Measurements from ENCODE around the gene C6. TPM values are rescaled to one million over a fixed set of nuclear protein-coding genes. Genes with fewer than 3 reads are reported as not detected.

C6 gene
- total RNA-seq, 1 experiment from 2014 or later = not detected

- no peaks in the 10 kb centered on the region for H3K27me3 ChIP-seq (ENCODE audit: insufficient read depth, low read length)
- Mint-ChIP-seq H3K27ac (no peak overlapping the region), H3K9me3 (no peaks in the 10 kb centered on the region), H3K27me3 (ENCODE audit: low read depth) (no peaks in the 10 kb centered on the region), H3K4me1 (no peaks in the 10 kb centered on the region), H3K36me3 (ENCODE audit: insufficient read depth in 1 of 3, low read depth in 3 of 3) (no peaks in the 10 kb centered on the region), H3K4me3 (no peak overlapping the region)
- WGBS (ENCODE audit: extremely low coverage, insufficient read length, low lambda C conversion rate) = no CpG with 5 or more reads among the region's 4 CpGs
- no peaks in the 10 kb centered on the region for H3K79me1 ChIP-seq (ENCODE audit: insufficient read depth, low read depth, low read length, poor library complexity, severe bottlenecking)
- H2AFZ ChIP-seq (ENCODE audit: low read length) = no peak overlapping the region
- H2BK120ac ChIP-seq (ENCODE audit: low read depth, low read length, poor library complexity, severe bottlenecking) = no peak overlapping the region
- no peaks in the 10 kb centered on the region for H3K23me2 ChIP-seq (ENCODE audit: insufficient read length, low read depth, low read length, poor library complexity, severe bottlenecking)
- no peak overlapping the region for H3K56ac ChIP-seq (ENCODE audit: insufficient read length, low read depth, low read length)
- no peak overlapping the region for H3K27ac ChIP-seq (ENCODE audit: insufficient read length, low read depth, low read length)
- H4K91ac ChIP-seq (ENCODE audit: insufficient read length, low read depth, low read length) = no peak overlapping the region
- H3K9me3 ChIP-seq (ENCODE audit: control insufficient read depth, low read depth, low read length) = no peaks in the 10 kb centered on the region
- H2BK15ac ChIP-seq (ENCODE audit: low read depth, low read length) = no peak overlapping the region
- no peak overlapping the region for H3K4ac ChIP-seq (ENCODE audit: low read depth, low read length)
- no peak for DNase-seq
- no peak overlapping the region for H4K8ac ChIP-seq (replicated peaks; ENCODE audit: insufficient read length, low read depth, low read length)
- no peak overlapping the region for H2AK5ac ChIP-seq (ENCODE audit: insufficient read length, low read length)
- no peak overlapping the region for H2BK12ac ChIP-seq (ENCODE audit: insufficient read length, low read depth, low read length)
- no peak for TF ChIP-seq CTCF (conservative IDR thresholded peaks at IDR 0.05)
- H3K79me2 ChIP-seq (ENCODE audit: insufficient read depth, low read length) = no peaks in the 10 kb centered on the region
- no peak overlapping the region for H2BK20ac ChIP-seq (ENCODE audit: low read depth, low read length, poor library complexity, severe bottlenecking)
- no peak overlapping the region for H2BK5ac ChIP-seq (ENCODE audit: insufficient read length, low read length)
- H3K9ac ChIP-seq (ENCODE audit: extremely low read depth, insufficient read length, low read length) = no peak overlapping the region
- no peak overlapping the region for H3K23ac ChIP-seq (ENCODE audit: insufficient read length, low read depth, low read length)
- no peak overlapping the region for H3K14ac ChIP-seq (ENCODE audit: insufficient read depth, low read length)
- no peak overlapping the region for H3K4me2 ChIP-seq (ENCODE audit: insufficient read depth, insufficient read length, low read length)
- H3T11ph ChIP-seq (ENCODE audit: low read length) = no peak overlapping the region
- H4K5ac ChIP-seq (ENCODE audit: insufficient read length, low read depth, low read length) = no peak overlapping the region
- H4K20me1 ChIP-seq (ENCODE audit: control insufficient read depth, insufficient read depth, insufficient read length) = no peaks in the 10 kb centered on the region
- no peak overlapping the region for H3K18ac ChIP-seq (ENCODE audit: insufficient read length, low read depth, low read length)
- H3K4me1 ChIP-seq (ENCODE audit: insufficient read depth, low read length) = no peaks in the 10 kb centered on the region; the same call in 1 of the 2 replicates
These were observed 61.8 kb downstream of the C6 start for GRCh38 chr5:41151564-41151963.
